ENCODE data around the gene GPR35. TPM values are rescaled to one million over a fixed set of nuclear protein-coding genes. Genes with fewer than 3 reads are reported as not detected.
"Not testable (repeated sequence)": the region's sequence is repeated elsewhere in the genome, so short reads cannot be mapped to it uniquely, and the experiment has no call there.

GPR35 gene
- total RNA-seq, 1 donor from 2014 or later = 1.5 TPM

GRCh38 chr2:240616860-240617666, 8.2 kb upstream of the GPR35 start:
- DNase-seq (ENCODE audit: low spot score); intact Hi-C loops (cut with DNase I): not testable (repeated sequence)

- intact Hi-C loops (cut with DNase I) = no loop called here
- no peak for DNase-seq (ENCODE audit: low spot score)
These were observed 6.5 kb upstream of the GPR35 start for GRCh38 chr2:240618776-240619175.

GRCh38 chr2:240619506-240620148, 5.7 kb upstream of the GPR35 start:
- DNase-seq (ENCODE audit: low spot score) = peak; percentile 71
- intact Hi-C loops (cut with DNase I) = no loop called here

GRCh38 chr2:240620149-240620731, 5.0 kb upstream of the GPR35 start:
- intact Hi-C loops (cut with DNase I) = no loop called here
- DNase-seq (ENCODE audit: low spot score) = peak; percentile 64

GRCh38 chr2:240620859-240621258, 4.4 kb upstream of the GPR35 start:
- intact Hi-C loops (cut with DNase I) = no loop called here
- peak; percentile 51 for DNase-seq (ENCODE audit: low spot score)

GRCh38 chr2:240622060-240622411, 3.2 kb upstream of the GPR35 start:
- peak; percentile 31 for DNase-seq (ENCODE audit: low spot score)
- intact Hi-C loops (cut with DNase I) = no loop called here

- peak; percentile 75 for DNase-seq (ENCODE audit: low spot score)
- intact Hi-C loops (cut with DNase I) = no loop called here
These were observed 2.6 kb upstream of the GPR35 start for GRCh38 chr2:240622531-240623235.

- intact Hi-C loops (cut with DNase I) = no loop called here
- DNase-seq (ENCODE audit: low spot score) = peak; percentile 47
These were observed 1.7 kb upstream of the GPR35 start for GRCh38 chr2:240623531-240624010.

- intact Hi-C loops (cut with DNase I) = no loop called here
- DNase-seq (ENCODE audit: low spot score) = peak; percentile 63
These were observed 1.0 kb upstream of the GPR35 start for GRCh38 chr2:240624011-240624949.

- peak; percentile 74 for DNase-seq (ENCODE audit: low spot score)
- intact Hi-C loops (cut with DNase I) = no loop called here
These were observed 1.4 kb downstream of the GPR35 start for GRCh38 chr2:240626531-240627300.

GRCh38 chr2:240627736-240628506, 2.6 kb downstream of the GPR35 start:
- intact Hi-C loops (cut with DNase I) = no loop called here
- DNase-seq (ENCODE audit: low spot score) = peak; percentile 51

GRCh38 chr2:240628507-240628807, 3.2 kb downstream of the GPR35 start:
- intact Hi-C loops (cut with DNase I) = no loop called here
- DNase-seq (ENCODE audit: low spot score) = no peak

- intact Hi-C loops (cut with DNase I) = no loop called here
- peak; percentile 66 for DNase-seq (ENCODE audit: low spot score)
These were observed 3.7 kb downstream of the GPR35 start for GRCh38 chr2:240628808-240629618.

GRCh38 chr2:240629619-240629967, 4.3 kb downstream of the GPR35 start:
- peak; percentile 24 for DNase-seq (ENCODE audit: low spot score)
- intact Hi-C loops (cut with DNase I) = no loop called here

- intact Hi-C loops (cut with DNase I) = no loop called here
- DNase-seq (ENCODE audit: low spot score) = peak; percentile 71
These were observed 4.9 kb downstream of the GPR35 start for GRCh38 chr2:240629968-240630770.

All from cardiac septum (tissue), 1 donor.